ENCODE measurements around the gene ENOX1.
"Not testable (repeated sequence)": the region's sequence is repeated elsewhere in the genome, so short reads cannot be mapped to it uniquely, and the experiment has no call there.

ENOX1 gene

DNA sequence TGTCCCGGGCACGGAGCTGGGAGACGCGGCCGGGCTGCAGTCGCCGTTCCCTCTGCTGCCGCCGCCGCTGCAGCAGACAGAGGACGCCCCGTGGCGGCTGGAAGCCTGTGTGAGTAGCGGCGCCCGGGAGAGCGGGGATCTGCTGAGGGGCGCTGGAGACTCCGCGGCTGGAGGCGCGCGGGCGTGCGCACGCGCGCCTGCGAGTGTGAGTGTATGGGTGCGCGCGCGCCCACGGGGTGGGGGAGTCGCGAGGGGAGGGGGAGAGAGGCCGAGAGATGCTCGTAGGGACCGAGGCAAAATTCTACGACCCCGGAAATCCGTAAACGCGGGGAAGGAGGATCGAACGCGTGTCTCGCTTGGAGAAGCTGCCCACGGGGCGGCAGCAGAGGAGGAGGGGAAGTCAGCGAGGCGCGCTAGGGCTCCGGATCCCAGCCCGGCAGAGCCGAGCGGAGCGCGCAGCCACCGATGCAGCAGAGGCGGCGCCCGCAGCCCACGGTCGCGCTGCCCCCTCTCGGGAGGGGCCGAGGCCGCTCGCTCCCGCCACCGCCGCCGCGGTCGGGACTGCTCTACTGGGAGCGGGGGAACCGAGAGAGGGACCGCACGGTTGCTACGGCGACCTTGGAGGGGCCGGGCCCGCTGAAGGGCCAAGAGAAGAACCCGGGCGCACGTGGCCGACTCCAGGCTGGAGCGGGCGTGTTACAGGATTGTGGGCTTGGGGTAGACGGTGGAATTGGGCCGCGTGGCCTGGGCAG is at the start of gene ENOX1:
ENOX1 (minus strand) TSS at position 207 of the 752 bp plus-strand sequence.
- DNase-seq: peak in 1 of 2 experiments; percentile 23

DNA sequence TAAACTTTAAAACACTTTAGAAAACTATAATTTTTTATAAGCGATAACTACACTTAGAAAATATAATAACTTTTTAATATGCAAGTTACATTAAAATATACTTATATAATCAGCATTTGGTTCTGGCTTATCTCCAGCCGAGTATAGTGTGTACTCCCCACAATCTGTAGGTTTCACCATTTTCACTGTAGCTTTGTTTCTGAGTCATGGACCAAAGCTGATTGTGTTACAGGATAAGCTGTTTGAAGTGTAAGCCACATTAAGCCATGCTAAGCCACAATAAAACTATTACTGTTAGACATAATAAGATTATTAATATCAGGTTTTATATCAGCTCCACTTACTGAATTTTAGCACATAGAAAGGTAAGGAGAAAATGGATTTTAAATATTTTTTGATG is 48.9 kb upstream of the ENOX1 start:
- no peak for DNase-seq

DNA sequence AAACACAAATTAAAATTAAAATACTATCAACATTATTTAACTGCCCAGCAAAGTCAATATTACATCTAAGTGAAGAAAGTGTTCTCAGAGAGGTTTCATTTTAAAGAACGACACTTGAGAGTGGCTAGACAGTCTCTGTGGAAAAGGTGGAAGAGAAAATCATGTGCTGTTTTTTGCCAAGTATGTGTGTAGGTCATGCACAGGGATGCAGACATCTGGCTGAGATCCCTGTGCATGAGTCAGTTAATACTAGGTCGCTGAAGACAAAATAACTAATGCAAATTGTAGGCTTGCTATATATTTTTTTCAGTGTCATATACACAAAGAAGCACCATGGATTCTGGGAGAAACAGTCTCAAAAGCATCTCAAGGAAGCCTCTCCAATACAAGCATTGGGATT is 44.3 kb upstream of the ENOX1 start:
- DNase-seq: no peak

DNA sequence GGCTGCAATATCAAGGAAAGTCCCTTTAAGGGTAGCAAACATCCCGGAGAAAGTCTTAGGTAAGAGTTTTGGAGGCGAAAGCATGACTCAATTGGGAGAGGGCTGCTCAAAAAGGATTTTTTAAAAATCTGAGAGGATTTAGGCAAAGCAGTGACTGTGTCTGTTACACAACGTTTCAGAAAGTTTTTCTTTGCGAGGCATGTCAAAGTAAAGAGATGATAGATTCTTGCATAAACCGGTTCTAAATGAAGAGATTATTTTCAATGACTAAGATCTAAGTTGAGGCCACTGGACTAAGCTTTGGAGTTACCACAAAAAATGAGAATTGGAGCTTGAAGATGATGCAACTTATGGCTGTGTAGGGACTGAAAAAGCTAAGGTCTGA is 43.7 kb upstream of the ENOX1 start:
- DNase-seq: no peak

DNA sequence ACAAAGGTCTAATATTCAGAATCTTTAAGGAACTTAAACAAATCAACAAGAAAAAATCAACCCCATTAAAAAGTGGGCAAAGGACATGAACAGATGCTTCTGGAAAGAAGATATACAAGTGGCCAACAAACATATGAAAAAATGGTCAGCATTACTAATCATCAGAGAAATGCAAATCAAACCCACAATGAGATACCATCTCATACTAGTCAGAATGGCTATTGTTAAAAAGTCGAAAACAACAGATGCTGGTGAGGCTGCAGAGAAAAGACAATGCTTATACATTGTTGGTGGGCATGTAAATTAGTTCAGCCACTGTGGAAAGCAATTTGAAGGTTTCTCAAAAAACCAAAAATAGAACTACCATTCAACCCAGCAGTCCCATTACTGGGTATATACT is 37.9 kb upstream of the ENOX1 start:
- not testable (repeated sequence) for DNase-seq

DNA sequence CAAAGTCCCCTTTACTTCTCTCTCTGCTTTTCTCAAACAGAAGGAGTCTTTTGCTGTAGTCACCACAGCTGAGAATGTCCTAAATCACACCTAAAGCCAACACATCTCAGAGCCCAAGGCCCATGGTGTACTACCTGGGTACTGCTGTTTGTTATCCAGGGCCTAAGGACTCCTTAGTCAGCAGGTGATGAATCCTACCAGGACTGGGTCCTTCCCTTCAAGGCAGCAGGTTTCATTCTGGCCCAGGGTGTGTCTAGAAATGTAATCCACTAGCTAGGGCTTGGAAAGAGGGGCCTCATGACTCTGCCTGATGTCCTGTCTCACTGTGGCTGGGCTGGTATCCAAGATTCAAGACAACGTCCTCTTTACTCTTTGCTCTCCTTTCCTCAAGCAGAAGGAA is 36.2 kb upstream of the ENOX1 start:
- DNase-seq: no peak

DNA sequence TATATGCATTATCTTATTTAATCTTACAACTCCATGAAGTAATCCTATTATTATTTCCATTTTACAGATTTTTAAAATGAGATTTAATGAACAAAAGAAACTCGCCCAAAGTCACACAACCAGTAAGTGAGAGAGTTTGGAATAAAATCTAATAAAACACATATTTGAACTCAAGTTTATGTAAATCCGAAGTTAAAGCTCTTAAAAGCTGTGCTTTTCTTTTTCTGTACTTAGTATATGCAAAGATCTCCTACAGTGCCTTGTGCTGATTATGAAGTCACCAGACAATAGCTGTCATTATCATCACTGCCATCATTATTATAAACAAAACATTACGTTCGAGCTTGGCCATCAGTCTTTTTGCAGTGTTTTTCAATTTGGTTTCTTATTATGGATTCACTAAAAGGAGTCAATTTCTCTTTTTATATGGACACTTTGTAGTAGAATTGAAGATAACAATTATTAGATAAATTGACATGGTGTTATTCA is 29.7 kb upstream of the ENOX1 start:
- DNase-seq: no peak

DNA sequence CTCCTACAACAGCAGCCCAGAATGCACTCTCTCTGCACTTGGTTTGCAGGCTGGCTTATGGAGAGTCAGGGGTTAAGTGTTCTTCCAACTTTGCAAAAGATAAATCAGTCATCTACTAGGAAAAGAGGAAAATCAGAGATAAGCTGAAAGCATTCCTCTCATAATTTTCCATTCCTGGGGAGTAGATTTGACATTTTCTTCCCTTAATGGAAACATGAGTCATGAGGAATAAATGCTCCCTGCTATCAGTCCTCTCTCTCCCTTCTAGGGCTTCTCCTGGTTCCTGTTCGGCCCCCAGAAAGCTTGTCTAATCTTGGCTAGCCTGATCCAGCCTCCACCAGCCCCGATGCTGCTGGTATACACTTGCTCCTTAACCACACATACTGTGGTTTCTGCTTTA is 28.4 kb upstream of the ENOX1 start:
- DNase-seq: peak in 1 of 2 experiments; percentile 38

DNA sequence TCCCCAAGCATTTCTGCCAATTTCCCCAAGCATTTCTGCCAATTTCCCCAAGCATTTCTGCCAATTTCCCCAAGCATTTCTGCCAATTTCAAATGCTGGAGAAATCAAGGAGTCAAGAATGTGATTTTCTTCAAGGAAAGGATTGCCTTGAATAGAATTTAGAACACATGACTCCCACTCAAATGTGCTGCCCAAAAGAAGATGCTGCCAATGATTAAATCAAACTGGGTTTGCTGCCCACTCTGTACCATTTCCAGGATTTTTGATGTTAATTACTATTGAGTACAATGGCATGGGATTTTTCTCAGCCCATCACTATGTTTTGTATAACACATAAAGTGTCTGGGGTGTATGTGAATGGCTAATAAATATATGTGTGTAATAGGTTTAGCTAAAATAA is 21.9 kb upstream of the ENOX1 start:
- no peak for DNase-seq

DNA sequence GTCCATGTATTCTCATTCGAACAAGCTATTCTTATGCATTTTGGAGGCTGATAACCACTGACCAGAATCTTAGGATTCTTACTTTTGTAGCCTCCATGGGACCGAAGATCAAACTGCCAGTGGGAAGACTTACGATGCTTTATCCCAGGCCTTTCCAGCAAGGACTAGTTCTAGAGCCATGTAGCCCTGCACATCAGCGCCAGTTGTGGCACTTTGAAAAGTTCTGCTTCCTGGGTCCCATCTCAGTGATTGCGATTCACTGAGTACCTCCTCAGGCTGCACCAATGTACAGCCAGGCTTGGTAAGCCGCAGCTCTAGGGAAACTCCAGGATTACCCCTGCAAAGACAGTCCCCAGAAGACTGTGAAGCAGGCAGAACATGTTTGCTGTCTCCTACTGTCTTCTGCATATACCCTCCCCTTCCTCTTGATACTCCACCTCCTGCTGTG is 18.9 kb upstream of the ENOX1 start:
- no peak for DNase-seq

DNA sequence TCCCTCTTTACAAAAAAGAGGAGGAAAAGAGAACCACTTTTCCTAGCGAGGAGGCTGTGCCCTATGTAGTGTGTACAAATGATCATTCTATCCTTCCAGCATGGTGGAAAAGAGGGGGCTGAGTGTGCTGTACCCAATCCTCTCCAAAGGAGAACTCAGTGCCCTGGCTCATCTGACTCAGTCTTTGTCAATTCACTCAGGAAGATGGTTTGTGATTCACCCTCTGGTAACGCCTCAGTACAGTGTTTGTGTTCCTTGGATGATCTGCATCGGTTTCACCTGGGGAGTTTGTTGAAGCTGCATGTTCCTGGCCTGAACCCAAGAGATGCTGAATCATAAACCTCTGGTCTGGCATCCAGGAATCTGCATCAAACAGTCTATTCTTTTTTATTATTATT is 18.3 kb upstream of the ENOX1 start:
- peak; percentile 48 to 71 for DNase-seq

DNA sequence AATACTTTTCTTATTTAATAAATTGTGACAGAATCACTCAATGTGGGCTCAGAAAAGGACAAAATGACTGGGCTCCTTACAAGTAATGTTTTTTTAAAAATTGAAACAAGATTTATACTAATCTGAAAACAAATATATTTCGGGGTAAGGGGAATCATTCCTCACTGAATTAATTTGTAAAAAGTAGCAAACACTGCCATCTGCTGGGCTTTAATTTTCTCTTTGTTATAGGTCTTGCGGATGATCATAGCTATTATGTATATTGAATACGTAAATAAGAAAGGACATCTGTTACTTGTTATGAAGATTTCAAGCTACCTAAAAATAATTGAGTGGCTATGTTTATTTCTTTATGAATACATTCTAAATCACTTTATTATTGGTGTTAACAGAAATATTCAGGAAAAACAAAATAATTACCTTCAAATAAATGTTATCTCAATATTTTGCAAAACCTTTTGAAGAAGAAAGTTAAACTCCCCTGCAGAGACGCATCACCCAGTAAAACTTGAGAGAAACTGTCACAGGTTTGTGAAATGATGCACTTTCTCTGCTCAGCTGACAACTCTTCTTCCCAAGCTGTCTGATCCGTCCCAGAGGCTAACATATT is 17.8 kb upstream of the ENOX1 start:
- peak in 1 of 2 experiments; percentile 65 for DNase-seq

DNA sequence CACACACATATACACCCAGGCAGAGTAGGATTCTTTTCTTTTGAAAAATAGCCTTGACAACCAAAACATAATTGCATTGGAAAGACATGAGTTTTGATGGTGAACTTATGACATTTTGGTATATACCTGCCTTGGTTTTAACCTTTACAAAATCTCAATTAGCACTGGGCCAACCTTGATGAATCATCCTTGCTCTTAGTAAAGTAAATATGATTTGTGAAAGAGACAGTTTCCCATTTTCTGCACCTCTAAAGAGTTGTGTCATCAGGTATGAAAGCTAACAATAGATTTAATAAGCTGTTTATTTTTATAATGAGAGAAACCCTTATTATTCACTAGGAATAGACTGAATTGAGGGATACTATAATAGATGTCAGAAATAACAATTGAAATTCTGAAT is 15.7 kb upstream of the ENOX1 start:
- no peak for DNase-seq

DNA sequence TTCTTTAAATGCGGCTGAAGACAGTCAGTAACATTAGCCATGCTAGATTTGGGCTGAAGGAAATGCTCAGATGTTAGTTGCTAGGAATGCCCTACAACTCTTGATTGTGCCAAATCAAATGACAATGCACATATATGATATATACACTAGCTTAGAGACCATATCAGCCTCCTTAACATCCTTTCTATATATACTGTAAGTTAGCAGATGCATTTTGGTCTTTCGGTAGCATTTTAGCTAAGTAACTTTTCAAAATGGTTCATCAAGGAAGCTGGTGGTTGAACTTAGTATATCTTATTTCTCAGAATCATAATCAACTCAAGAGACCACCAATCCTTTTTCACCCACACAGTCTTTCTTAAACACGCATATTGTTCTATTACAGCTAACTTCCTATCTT is 14.1 kb upstream of the ENOX1 start:
- DNase-seq: no peak

DNA sequence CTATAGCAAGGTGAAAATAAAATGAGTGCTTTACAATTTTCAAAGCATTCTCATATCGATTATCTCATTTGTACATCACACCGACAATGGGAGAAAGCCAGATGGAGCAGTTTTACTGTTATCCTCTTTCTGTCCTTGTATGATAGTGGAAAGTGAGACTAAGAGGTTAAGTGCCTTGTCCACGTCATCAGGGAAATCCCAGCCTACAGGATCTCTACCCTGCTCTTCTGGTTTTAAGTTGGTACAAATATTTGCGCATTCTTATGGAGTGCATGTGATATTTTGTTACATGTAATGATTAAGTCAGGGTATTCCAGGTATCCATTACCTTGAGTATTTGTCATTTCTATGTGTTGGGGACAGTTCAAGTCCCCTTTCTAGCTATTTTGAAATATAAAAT is 12.4 kb upstream of the ENOX1 start:
- DNase-seq: no peak

DNA sequence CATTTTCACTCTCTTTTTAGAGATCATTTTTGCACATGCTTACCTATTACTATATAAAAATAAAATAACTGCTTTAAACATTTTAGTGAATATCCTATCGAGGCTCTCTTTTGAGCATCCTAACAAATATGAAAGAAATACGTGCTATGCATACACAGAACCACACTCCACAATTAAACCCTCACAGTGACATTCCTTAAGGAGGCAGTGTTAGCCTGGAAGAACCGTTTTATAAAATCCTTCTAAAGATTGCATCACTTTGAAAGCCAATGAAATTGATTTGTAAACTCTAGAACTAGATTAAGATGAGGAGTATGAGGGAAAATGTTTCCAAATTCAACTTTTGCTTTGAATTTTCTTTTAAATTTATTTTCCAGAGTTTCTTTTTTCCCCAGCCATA is 11.1 kb upstream of the ENOX1 start:
- no peak for DNase-seq

DNA sequence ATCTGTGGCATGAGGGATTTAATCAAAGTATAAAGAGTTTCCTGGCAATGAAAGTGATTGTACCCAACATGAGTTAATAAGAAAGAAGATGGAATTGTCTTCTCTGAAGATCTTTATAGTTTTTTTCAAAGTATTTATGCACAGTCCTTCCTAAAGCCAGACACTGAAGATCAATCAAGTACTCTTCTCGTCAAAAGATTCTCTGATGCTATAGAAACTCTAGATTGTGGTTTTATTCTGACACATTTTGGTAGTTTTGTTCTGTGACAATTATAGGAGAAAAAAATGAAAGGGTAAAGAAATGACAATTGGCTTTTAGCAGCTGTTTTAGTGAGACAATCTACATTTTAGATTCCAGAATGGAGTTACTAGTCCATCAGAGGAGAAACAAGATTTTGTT is 10.4 kb upstream of the ENOX1 start:
- no peak for DNase-seq

DNA sequence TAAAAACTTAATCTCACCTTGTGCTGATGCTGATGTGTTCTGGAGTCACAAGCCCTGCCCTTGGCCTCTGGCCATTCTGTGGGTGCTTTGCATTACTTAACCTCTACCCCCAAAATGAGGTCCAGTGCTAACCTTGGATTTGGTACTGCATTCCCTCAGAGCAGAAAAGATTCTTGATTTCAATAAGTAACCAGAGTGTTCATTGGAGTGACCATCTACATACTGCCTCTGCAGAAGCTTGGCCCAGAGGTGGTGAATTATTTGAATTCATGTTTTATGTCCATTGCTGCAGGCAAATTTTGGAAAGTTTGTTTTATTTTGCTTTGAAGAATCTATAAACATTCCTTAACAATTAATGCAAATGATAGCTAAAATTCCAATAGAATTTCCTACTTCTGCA is 7.6 kb upstream of the ENOX1 start:
- DNase-seq: no peak

DNA sequence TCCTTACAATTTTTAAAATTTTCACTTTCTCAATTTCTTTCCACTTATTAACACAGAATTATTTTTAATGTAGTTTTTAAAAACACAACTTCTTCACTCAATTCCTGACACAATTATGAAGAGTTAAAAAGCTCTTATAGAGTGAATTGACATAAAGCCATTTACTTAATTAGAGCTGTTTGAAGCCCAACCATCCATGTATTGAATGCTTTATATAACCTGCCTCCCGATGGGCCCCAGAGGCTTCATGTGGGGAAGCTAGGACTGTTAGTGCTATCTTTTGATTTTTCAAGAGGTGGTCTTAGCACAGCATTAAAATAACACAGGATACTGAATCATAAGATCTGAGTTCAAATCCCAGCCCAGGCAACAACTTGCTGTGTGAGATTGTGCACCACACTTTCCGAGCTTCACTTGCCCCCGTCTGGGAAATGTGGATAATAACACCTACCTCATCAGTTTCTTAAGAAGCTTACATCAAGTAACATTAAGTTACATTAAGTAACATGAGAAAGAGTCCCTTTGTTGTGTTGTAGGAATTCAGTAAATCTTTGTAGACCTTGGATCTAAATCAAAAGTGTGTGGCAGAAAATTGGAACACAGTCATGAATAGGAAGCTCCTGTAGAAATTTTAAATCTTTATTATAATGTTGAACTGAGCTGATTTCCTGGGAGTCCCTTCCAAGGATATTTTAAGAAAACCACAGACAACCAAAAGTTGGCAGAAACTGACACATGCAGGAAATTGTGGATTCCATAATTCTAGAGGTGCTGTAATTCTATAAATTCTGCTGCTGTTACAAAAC is 5.5 kb upstream of the ENOX1 start:
- no peak for DNase-seq

DNA sequence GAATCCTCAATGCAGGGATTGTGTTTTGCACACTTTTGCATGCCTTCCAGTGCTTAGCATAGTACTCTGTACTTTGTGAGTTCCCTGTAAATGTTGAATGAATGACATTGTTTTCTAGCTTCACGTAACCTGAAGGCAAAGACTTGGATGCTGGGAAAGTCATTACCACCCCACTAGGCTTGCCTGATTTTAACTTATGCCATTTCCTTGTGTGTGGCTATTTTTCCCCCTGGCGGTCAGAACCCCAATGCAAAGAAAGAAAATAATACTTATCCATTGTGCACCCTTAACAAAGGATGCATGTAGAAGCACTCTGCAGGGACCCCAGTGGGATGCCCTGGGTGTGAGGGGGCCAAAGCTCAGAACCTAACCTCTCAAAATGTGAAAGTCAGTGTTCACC is 1.2 kb upstream of the ENOX1 start:
- no peak for DNase-seq

DNA sequence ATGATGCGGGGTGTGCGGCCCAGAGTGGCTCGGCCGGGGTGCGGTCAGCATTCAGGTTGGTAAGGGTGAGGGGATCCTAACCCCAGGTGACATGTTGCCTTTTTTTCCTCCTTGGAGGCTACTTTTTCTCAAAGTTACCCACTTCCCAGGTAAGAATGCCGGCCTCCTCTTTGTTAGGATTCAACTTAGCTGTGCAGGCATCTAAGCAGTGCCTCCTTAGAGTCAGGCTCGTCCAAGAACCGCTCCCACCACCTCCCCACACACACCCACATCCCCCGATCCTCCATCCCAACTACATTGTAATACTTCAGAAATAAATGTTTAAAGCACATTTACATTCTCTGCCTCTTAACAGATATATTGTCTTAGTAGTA is 733 bp upstream of the ENOX1 start:
- no peak for DNase-seq

DNA sequence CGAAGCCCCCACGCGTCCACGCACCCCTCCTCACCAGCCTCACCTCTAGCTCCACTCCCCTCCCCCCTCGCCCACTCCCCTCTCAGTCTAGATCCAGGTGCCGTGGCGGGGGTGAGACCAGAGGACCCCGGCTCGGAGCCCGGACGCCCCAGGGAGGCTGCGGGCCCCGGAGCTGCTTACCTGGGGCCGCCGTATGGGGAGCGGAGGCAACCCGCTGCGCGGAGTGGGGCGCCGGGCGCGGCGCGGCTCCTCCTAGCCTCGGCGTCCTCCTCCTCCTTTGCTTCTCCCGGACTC is 353 bp downstream of the ENOX1 start:
- DNase-seq: no peak

DNA sequence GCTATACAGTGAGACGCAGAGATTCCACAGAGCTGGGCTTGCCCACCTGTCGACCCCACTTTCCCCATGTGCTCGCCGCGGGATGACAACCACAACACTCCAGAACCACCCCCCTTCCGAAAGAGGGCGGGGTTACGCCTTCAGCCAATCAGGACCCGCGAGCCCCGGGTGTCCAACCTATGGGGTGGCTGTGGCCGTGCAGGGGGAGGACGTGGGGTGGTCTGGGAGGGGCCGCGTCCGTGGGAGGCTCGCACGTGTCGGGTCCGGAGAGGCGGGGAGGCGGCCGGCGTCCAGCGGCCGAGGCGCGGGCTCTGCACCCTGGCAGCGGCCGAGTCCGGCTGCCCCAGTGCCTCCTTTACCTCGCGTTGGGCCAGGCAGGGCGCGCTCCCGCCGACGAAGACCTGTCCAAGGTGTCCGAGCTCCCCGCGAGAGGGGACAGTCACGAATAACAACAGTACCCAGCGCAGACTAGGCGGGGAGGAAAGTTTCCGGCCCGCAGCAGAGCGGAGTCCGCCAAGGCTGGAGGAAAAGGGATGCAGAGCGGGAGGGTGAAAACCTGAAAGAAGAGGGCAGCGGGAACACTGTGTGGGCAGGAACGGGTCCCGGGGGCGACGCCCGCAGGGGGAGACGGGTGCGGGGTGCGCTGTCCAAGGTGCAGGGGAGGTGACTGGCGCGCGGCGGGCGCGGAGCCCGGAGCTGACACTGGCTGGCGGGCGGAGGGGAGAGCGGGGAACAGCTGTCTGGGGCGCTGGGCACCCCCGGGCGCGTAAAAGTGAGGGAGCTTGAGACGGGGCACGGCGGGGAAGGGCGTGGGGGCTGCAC is 911 bp downstream of the ENOX1 start:
- peak; percentile 35 to 61 for DNase-seq
